Activated T-cell treated with anti-CD3 and anti-CD28 coated beads, Interleukin-2, amount 50 U/mL, for 24 hours (primary cell): ENCODE measurements around the gene HMGCS1.
"Not testable (repeated sequence)": the region's sequence is repeated elsewhere in the genome, so short reads cannot be mapped to it uniquely, and the experiment has no call there.

Experiments used
- DNase-seq: peaks from one replicate; pipeline ENCODE4 v3.0.0-alpha.2; 2020
- H3K27ac Mint-ChIP-seq: 2 replicates; pipeline ENCODE4 v1.8.0; 2020; ENCODE audit warnings: mild to moderate bottlenecking, mixed read lengths
- H3K27me3 Mint-ChIP-seq: 2 replicates; pipeline ENCODE4 v1.8.0; 2020; ENCODE audit warnings: mixed read lengths
- H3K36me3 Mint-ChIP-seq: 2 replicates; pipeline ENCODE4 v1.8.0; 2020; ENCODE audit warnings: low read depth, mixed read lengths
- H3K4me1 Mint-ChIP-seq: 2 replicates; pipeline ENCODE4 v1.8.0; 2020; ENCODE audit warnings: low read depth, mixed read lengths
- H3K4me3 Mint-ChIP-seq: 2 replicates; pipeline ENCODE4 v1.8.0; 2020; ENCODE audit warnings: mild to moderate bottlenecking, moderate library complexity, mixed read lengths
- H3K9me3 Mint-ChIP-seq: 2 replicates; pipeline ENCODE4 v1.8.0; 2020; ENCODE audit warnings: mixed read lengths

HMGCS1 gene

GRCh38 chr5:43325624-43326023 is 12.4 kb upstream of the HMGCS1 start:
- not testable (repeated sequence) for H3K4me1 Mint-ChIP-seq, H3K9me3 Mint-ChIP-seq, H3K36me3 Mint-ChIP-seq, DNase-seq, H3K4me3 Mint-ChIP-seq, H3K27me3 Mint-ChIP-seq, H3K27ac Mint-ChIP-seq

GRCh38 chr5:43323488-43323887 is 10.3 kb upstream of the HMGCS1 start:
- not testable (repeated sequence) for DNase-seq, H3K27me3 Mint-ChIP-seq, H3K27ac Mint-ChIP-seq, H3K4me3 Mint-ChIP-seq, H3K9me3 Mint-ChIP-seq, H3K36me3 Mint-ChIP-seq, H3K4me1 Mint-ChIP-seq

GRCh38 chr5:43320846-43321245 is 7.6 kb upstream of the HMGCS1 start:
- Mint-ChIP-seq H3K36me3 (peaks cover 10% of the 10 kb centered on the region), H3K27me3 (no peaks in the 10 kb centered on the region), H3K4me1 (peaks cover 20% of the 10 kb centered on the region), H3K27ac (no peak overlapping the region), H3K4me3 (no peak overlapping the region), H3K9me3 (peaks cover 12% of the 10 kb centered on the region)
- DNase-seq, result no peak

- peak overlapping the region; percentile 100 for H3K27ac Mint-ChIP-seq
Observed at GRCh38 chr5:43316421-43316820, 3.2 kb upstream of the HMGCS1 start.

GRCh38 chr5:43315682-43316081 is 2.5 kb upstream of the HMGCS1 start:
- Mint-ChIP-seq H3K9me3 (peaks cover 18% of the 10 kb centered on the region), H3K4me3 (peak overlapping the region; percentile 98), H3K27me3 (no peaks in the 10 kb centered on the region), H3K27ac (peak overlapping the region; percentile 100), H3K36me3 (peaks cover 57% of the 10 kb centered on the region), H3K4me1 (peaks cover 61% of the 10 kb centered on the region)
- no peak for DNase-seq

More at GRCh38 chr5:43316421-43316820, 3.2 kb upstream of the HMGCS1 start:
- Mint-ChIP-seq H3K9me3 (peaks cover 18% of the 10 kb centered on the region), H3K4me3 (peak overlapping the region; percentile 98), H3K36me3 (peaks cover 50% of the 10 kb centered on the region), H3K4me1 (peaks cover 54% of the 10 kb centered on the region), H3K27me3 (no peaks in the 10 kb centered on the region)
- DNase-seq, result no peak

- Mint-ChIP-seq H3K27ac (peak overlapping the region; percentile 100), H3K27me3 (no peaks in the 10 kb centered on the region), H3K4me1 (peaks cover 64% of the 10 kb centered on the region), H3K9me3 (peaks cover 18% of the 10 kb centered on the region), H3K4me3 (peak overlapping the region; percentile 98), H3K36me3 (peaks cover 61% of the 10 kb centered on the region)
- peak; percentile 72 for DNase-seq
Observed at GRCh38 chr5:43315263-43315662, 2.1 kb upstream of the HMGCS1 start.

- Mint-ChIP-seq H3K36me3 (peaks cover 67% of the 10 kb centered on the region), H3K27ac (peak overlapping the region; percentile 100), H3K27me3 (no peaks in the 10 kb centered on the region), H3K4me3 (peak overlapping the region; percentile 98), H3K4me1 (peaks cover 69% of the 10 kb centered on the region), H3K9me3 (peaks cover 18% of the 10 kb centered on the region)
- no peak for DNase-seq
Observed at GRCh38 chr5:43314724-43315123, 1.5 kb upstream of the HMGCS1 start.

- DNase-seq, result no peak
- Mint-ChIP-seq H3K4me3 (peak overlapping the region; percentile 98), H3K27ac (peak overlapping the region; percentile 100), H3K36me3 (peaks cover 74% of the 10 kb centered on the region), H3K9me3 (peaks cover 18% of the 10 kb centered on the region), H3K27me3 (no peaks in the 10 kb centered on the region), H3K4me1 (peaks cover 77% of the 10 kb centered on the region)
Observed at GRCh38 chr5:43313854-43314457, 744 bp upstream of the HMGCS1 start.

GRCh38 chr5:43312699-43313034 is 545 bp downstream of the HMGCS1 start:
- no peak for DNase-seq
- H3K4me1 Mint-ChIP-seq, result peaks cover 85% of the 10 kb centered on the region
- no peaks in the 10 kb centered on the region for H3K27me3 Mint-ChIP-seq
- H3K4me3 Mint-ChIP-seq, result peak overlapping the region; percentile 98
- peaks cover 18% of the 10 kb centered on the region for H3K9me3 Mint-ChIP-seq
- H3K27ac Mint-ChIP-seq, result peak overlapping the region; percentile 100
- H3K36me3 Mint-ChIP-seq, result peaks cover 86% of the 10 kb centered on the region

GRCh38 chr5:43312076-43312661 is 1.0 kb downstream of the HMGCS1 start:
- peaks cover 91% of the 10 kb centered on the region for H3K36me3 Mint-ChIP-seq
- DNase-seq, result no peak
- H3K27ac Mint-ChIP-seq, result peak overlapping the region; percentile 100
- H3K27me3 Mint-ChIP-seq, result no peaks in the 10 kb centered on the region
- peaks cover 86% of the 10 kb centered on the region for H3K4me1 Mint-ChIP-seq
- peaks cover 18% of the 10 kb centered on the region for H3K9me3 Mint-ChIP-seq
- peak overlapping the region; percentile 98 for H3K4me3 Mint-ChIP-seq

- Mint-ChIP-seq H3K9me3 (peaks cover 7% of the 10 kb centered on the region), H3K36me3 (peaks cover 92% of the 10 kb centered on the region), H3K4me3 (peak overlapping the region; percentile 98), H3K27ac (peak overlapping the region; percentile 81), H3K27me3 (no peaks in the 10 kb centered on the region), H3K4me1 (peaks cover 79% of the 10 kb centered on the region)
- DNase-seq, result no peak
Observed at GRCh38 chr5:43309637-43310036, 3.6 kb downstream of the HMGCS1 start.

GRCh38 chr5:43309122-43309521 is 4.1 kb downstream of the HMGCS1 start:
- H3K36me3 Mint-ChIP-seq, result peaks cover 92% of the 10 kb centered on the region
- DNase-seq, result no peak
- H3K9me3 Mint-ChIP-seq, result peaks cover 4% of the 10 kb centered on the region
- peak overlapping the region; percentile 98 for H3K4me3 Mint-ChIP-seq
- peak overlapping the region; percentile 81 for H3K27ac Mint-ChIP-seq
- H3K27me3 Mint-ChIP-seq, result no peaks in the 10 kb centered on the region
- H3K4me1 Mint-ChIP-seq, result peaks cover 79% of the 10 kb centered on the region

GRCh38 chr5:43306954-43307353 is 6.3 kb downstream of the HMGCS1 start:
- not testable (repeated sequence) for DNase-seq, H3K27me3 Mint-ChIP-seq, H3K9me3 Mint-ChIP-seq
- Mint-ChIP-seq H3K4me3 (peak overlapping the region; percentile 47), H3K4me1 (peaks cover 90% of the 10 kb centered on the region), H3K27ac (peak overlapping the region; percentile 85), H3K36me3 (peaks cover 93% of the 10 kb centered on the region)

- no peak for DNase-seq
- peak overlapping the region; percentile 47 for H3K4me3 Mint-ChIP-seq
Observed at GRCh38 chr5:43305948-43306565, 7.2 kb downstream of the HMGCS1 start.

GRCh38 chr5:43304525-43304924 is 8.7 kb downstream of the HMGCS1 start:
- H3K27me3 Mint-ChIP-seq, result no peaks in the 10 kb centered on the region
- peak overlapping the region; percentile 92 for H3K27ac Mint-ChIP-seq
- H3K4me1 Mint-ChIP-seq, result peaks cover 86% of the 10 kb centered on the region
- H3K36me3 Mint-ChIP-seq, result peaks cover 93% of the 10 kb centered on the region
- no peaks in the 10 kb centered on the region for H3K9me3 Mint-ChIP-seq
- DNase-seq, result no peak
- H3K4me3 Mint-ChIP-seq, result peak overlapping the region; percentile 39

More at GRCh38 chr5:43305948-43306565, 7.2 kb downstream of the HMGCS1 start:
- Mint-ChIP-seq H3K9me3 (no peaks in the 10 kb centered on the region), H3K4me1 (peaks cover 89% of the 10 kb centered on the region), H3K27me3 (no peaks in the 10 kb centered on the region), H3K36me3 (peaks cover 93% of the 10 kb centered on the region), H3K27ac (peak overlapping the region; percentile 85)
